Measurements from ENCODE around the gene ZBTB7A.
A peak's percentile ranks its signal among the peaks of the same experiment; 100 is the strongest.

The ZBTB7A gene

DNA sequence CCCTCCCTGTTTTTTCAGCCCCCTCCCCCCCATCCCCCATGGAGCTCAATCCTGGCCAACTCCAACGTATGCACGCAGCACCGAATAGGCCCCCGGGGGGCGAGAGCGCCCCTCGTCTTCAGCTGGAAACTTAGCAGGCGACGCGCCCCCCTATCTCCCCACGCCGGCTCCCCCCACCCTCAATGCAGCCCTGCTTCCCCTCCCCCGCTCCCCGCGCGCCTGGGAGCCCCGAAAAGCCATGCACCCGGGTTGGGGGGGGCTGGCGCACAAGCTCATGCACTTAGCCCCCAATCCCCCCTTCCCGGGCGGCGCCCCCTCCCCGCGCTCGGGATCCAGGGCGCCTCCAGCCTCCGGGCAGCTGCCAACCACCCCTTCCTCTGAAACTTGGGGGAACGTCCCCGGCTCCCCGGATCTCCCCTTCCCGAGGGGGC is 508 bp downstream of the ZBTB7A start:
- no peak for DNase-seq

GRCh38 chr19:4065430-4066175 is 1.1 kb downstream of the ZBTB7A start:
- peak; percentile 98 for DNase-seq

DNA sequence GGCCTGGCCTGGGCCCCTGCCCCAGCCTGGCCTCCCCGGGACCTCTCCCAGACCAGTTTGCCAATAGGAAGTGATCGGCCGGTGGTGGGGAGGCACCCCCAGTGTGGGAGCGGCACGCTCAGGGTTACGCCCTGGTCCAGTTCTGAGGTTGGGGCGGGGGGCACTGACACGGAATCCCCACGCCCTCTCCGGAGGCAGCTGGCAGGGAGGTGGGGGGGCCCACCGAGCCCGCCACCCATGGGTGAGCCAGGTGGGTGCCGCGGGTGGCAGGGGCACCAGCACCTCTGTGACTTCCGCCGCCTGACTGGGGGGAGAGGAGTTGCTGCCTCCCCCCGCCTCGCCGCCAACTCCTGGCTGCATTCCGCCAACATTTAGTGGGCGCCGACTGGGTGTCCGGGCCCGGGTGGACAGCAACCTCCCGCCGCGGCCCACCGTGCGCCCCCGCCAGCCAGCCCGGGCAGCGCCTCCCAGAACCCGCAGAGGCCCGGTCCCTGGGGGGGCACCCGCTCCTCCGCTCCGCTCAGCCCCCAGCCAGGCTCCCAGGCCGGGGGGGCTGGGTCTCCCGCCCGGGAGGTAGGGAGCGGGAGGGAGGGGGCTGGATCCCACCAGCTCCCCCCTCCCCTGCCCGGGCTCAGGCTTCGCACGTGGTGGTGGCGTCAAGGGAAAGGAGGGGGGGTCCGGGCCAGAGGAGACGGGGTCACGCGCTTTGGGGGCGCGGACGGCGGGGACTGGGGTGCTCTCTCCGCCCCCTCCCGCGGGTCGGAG is 2.0 kb downstream of the ZBTB7A start:
- DNase-seq = peak; percentile 58

GRCh38 chr19:4064149-4064495 is 2.6 kb downstream of the ZBTB7A start:
- DNase-seq = no peak

GRCh38 chr19:4063369-4064148 is 3.1 kb downstream of the ZBTB7A start:
- DNase-seq = no peak

- DNase-seq = no peak
These were observed 4.0 kb downstream of the ZBTB7A start for GRCh38 chr19:4062419-4063368.

DNA sequence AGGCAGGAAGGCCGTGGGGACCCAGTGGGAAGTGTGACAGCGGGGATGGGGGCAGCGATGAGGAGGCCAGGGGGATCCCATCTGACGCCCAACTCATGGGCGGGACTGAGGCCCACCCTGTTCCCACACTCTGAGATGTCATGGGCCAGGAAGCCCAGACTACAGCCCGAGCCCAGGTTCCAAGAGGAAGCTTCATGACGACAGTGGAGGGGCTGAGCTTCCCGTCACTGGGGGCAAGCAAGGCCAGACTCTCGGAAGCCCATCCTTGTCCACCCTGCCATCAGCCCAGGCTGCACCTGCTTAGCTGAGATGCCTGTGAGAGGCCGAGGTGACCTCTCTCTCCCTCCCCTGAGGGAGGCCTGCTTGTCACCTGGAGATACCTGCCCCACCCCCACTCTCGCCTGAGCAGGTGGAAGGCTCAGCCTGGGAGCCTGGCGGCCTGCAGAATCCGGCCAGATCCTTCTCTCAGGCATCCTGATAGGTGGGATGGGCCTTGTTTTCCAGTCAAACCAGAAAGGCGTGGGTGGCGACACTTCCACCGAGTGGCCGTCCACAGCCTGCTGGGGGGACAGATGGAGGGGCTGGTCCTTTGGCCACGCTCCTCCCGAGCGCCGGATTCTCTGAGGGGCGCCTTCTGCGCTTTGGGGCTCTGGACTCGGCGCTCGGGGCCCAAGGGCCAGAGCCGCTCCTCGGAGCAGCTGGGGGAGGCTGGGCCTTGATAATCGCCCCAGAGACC is 4.8 kb downstream of the ZBTB7A start:
- DNase-seq = no peak

- peak; percentile 55 for DNase-seq
These were observed 5.5 kb downstream of the ZBTB7A start for GRCh38 chr19:4061178-4061682.

DNA sequence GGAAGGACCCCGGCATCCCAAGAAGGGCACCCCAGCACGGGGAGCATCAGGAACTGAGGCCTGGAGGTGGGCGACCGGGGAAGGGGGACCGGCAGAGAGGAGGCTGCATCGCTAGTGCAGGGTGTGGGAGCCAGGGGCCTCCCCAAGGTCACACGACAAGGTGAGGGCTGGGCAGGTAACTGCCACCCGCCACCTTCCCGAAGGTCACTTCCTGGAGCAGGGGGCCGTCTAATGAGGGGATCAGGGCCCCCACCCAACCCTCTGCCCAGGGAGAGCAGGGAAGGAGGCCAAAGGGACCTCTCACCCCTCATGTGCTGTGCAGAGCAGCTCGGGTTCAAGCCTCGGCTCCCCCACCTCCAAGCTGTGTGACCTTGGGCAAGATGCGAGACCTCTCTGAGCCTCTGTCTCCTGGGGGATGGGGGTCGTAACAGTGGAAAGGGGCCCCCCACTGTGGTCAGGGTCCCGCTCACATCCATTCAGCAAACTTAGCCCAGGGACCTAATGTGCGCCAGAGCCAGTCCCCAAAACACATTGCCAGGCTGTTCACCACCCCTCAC is 6.0 kb downstream of the ZBTB7A start:
- no peak for DNase-seq

DNA sequence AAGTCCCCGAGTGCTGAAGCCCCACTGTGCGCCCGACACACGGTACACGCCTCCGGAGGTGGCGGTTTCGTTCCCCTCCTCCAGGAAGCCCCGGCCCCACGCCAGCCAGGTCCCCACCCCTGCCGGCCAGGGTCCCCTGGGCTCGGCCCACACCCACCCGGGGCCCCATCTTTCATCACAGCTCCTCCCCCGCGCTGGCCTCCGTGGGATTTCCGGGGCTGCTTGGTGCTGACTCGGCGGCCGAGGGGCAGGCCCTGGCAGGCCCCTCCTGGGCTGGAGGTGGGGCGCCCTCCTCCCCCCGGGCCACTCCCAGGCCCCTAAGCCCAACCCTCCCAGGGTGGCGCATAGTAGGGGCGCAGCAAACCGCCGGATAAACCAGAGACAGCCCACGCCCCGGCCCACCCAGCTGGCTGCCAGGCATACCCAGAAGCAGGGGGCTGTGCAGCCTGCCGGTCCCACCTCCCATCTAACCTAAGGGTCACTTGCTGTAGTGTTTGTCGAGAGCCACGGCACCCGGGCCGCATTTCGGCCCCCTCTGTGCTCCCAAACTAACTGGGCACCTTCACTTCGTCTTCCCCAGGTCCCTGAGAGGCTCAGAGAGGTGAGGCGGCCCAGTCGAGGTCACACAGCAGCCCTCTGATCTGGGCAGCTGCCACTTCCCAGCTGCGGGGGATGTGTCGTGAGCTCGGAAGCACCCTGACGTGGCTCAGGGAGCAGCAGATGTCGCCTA is 6.6 kb downstream of the ZBTB7A start:
- peak; percentile 89 for DNase-seq

DNA sequence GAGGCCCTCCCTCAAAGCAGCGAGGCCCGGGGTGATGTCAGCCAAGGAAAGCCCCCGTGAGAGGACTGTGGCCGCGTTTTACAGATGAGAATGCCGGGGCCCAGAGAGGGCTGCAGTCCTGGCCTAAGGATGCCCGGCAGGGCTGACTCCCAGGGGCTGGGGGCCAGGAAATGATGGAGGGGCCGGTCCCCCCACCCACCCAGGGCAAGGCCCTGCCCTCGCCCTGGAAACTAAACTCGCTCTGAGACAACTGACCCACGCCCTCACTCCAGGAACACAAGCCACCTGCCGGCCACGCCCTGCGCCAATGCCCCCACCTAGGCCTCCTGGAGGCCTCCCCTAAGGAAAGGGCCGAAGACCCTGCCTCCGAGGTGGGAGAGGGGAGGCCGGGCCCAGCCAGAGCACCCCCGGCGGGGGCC is 7.2 kb downstream of the ZBTB7A start:
- DNase-seq = no peak

DNA sequence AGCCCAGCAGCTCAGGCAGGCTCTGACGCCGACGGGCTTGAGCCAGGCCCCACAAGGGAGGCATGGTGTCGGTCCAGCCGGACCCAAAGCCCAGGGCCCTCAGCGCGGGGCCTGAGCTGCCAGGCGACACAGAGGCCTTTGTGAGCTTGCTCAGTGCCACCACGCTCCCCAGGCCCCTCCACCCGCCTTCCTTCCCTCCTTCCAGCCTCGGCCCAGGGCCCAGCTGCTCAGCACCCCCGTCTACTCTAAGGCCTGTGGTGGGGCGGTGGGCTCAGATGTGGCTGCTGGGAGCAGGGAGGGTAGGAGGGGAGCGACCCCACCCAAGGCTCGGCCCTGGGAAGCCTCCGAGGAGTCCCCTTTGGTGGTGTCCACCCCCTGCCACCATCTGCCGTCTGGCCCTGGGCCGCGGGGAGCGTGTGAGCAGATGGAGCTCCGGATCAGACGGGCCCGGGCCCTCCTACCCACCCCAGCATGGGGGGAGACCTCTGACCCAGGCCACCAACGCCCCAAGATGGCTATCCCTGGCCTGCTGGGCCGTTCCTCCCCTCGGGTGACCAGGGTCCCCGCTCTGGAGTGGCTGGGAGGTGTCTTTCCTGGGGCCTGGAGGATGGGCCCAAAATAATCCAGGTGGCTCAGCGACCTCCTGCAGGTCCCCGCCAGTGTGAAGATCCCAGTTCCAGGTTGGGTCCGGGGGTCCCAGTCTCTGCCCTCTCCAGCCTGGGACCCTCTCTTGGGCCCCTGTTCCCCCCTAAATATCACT is 7.8 kb downstream of the ZBTB7A start:
- DNase-seq = no peak

DNA sequence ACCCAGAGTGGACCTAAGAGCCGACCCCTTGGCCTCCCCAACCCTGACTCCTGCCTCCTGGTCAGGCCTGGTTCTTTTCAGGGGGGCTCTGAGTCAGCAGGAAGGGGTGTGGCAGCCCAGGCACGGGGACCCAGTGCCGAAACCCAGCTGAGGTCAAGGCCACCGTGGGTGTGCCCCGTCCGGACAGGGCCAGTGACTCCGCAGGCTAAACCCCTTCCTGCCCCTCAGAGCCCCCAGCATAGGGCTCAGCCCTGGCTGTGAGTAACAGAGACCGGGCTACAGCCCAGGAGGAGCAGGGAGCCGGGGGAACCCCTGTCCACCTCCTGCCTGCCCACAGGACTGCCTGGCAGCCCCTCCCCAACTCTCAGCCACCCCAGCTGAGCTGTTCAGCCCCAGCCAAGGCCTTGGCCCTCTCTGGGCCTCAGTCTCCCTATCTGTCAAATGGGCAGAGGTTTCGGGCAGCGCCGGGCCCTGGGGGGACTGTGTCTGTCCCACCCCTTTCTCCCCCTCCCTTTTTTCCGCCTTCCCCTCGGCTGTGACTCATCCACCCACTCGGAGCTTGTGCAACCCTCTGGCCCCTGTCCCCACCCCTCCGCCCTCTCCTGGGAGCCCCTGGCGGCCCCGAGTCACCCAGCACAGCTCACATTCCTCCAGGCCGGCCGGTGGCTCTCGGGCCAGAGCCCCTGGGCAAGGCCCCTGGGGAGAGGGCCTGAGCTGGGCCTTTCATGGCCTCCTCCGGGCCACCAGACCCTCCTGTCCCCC is 8.6 kb downstream of the ZBTB7A start:
- peak; percentile 54 for DNase-seq

DNA sequence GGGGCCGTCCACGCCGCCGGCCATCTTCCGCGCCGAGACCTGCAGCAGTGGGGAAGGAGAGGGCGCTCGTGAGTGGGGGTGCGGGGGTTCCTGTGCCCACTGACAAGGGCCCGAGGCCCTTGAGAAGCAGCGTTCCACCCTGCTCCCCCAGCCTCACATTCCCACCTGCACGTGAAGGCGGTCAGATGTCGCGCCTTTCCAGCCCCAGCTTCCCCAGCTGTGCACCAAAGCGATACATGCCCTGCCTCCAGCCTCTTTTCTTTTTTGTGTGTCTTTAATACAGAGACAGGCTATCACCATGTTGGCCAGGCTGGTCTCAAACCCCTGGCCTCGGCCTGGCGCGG is 11.5 kb downstream of the ZBTB7A start:
- DNase-seq = no peak

DNA sequence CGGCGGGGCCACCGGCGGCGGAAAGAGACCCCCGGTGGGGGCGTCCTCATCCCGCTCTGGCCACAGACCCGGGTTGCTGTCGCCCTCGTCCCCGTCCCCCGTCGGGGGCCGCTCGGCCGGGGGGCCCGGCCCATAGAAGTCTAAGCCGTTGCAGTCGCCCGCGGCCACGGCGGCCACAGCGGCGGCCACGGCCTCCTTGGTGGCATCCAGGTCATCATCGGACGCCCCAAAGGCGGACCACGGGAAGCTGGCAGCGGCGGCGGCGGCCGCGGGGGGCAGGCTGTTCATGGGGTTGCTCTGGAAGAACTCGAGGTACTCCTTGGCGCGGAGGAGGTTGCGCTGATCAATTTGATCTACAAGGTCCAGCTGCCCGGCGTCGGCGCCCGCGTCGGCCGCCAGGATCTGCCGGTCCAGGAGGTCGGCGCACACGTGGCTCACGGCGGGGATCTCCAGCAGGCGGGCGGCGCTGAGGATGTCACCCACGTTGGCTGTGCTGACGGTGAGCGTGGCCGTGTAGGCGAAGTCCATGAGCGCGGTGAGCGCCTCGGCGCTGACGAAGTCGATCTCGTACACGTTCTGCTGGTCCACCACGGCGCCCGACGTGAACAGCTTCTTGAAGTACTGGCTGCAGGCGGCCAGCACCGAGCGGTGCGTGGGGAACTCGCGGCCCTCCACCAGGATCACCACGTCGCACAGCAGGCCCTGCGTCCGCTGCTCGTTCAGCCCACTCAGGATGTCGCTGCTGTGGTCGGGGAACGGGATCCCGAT is 12.1 kb downstream of the ZBTB7A start:
- DNase-seq = no peak

GRCh38 chr19:4053423-4054324 is 13.0 kb downstream of the ZBTB7A start:
- no peak for DNase-seq

DNA sequence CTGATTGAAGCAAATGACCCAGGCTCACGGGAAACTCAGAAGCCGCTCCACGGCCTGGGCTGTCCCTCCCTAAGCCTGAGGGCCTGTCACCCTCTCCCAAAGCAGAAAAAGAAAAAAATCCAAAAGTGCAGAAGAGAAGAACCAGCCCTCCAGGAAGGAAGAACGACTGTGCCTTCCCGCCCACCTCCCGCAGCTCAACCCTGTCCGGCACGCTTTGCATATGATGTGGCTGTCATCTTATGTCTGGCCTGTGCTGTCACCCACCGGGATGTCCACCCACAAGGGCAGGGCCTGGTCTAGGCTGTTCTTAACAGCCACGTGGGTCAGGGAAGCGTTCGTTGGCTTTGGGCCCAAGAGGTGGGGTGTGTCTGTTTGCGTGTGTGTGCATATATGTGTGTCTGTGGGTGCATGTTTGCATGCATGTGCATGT is 13.7 kb downstream of the ZBTB7A start:
- DNase-seq = no peak
